Calu3 (cell line): ENCODE data around the gene SEPTIN7. TPM values are rescaled to one million over a fixed set of nuclear protein-coding genes. Genes with fewer than 3 reads are reported as not detected.

ENCODE experiments used
- BruUV-seq: library from RNA; stranded (reverse); fragments of 400-500 nt; replicated peaks from 2 replicates; lab custom pipeline; 2021; lab: Mats Ljungman, UMichigan
- CTCF ChIA-PET: fragments of 300-600 bp; sonication (Branson Sonifier 250); formaldehyde crosslinking; loops from one replicate; lab custom pipeline; 2022; ENCODE audit warnings: antibody characterized with exemption; lab: Charles Lee
- DNase-seq: peaks from one replicate; pipeline ENCODE4 v3.0.0; 2022
- H3K27ac Mint-ChIP-seq: one replicate; pipeline ENCODE4 v1.8.0; 2022; ENCODE audit warnings: mixed read lengths; ENCODE audit not compliant: unreplicated experiment
- H3K27me3 Mint-ChIP-seq: one replicate; pipeline ENCODE4 v1.8.0; 2022; ENCODE audit warnings: mixed read lengths; ENCODE audit not compliant: unreplicated experiment
- H3K36me3 Mint-ChIP-seq: one replicate; pipeline ENCODE4 v1.8.0; 2022; ENCODE audit warnings: mild to moderate bottlenecking, moderate library complexity, mixed read lengths; ENCODE audit not compliant: insufficient read depth, unreplicated experiment
- H3K4me1 Mint-ChIP-seq: one replicate; pipeline ENCODE4 v1.8.0; 2022; ENCODE audit warnings: mild to moderate bottlenecking, low read depth, mixed read lengths; ENCODE audit not compliant: unreplicated experiment
- H3K4me3 Mint-ChIP-seq: one replicate; pipeline ENCODE4 v1.8.0; 2022; ENCODE audit warnings: mild to moderate bottlenecking, low read depth, moderate library complexity, mixed read lengths; ENCODE audit not compliant: unreplicated experiment
- H3K9me3 Mint-ChIP-seq: one replicate; pipeline ENCODE4 v1.8.0; 2022; ENCODE audit warnings: low read depth, mixed read lengths; ENCODE audit not compliant: unreplicated experiment
- CTCF ChIP-seq: fragments of 200-600 bp; IDR thresholded peaks from one replicate; pipeline ENCODE4 v1.8.0; 2022; ENCODE audit warnings: antibody characterized with exemption; ENCODE audit not compliant: unreplicated experiment
- intact Hi-C: fragments of 100-400 bp; cut with micrococcal nuclease; formaldehyde crosslinking; loops from one replicate; pipeline ENCODE4 v1.10.0; 2022; ENCODE audit not compliant: unreplicated experiment
- total RNA-seq: library from RNA; stranded (reverse); gene quantifications from 2 replicates; pipeline ENCODE4 v1.2.3, GENCODE V29; 2022

SEPTIN7 gene
- total RNA-seq, 1 experiment from 2014 or later, result 308 TPM

- Mint-ChIP-seq H3K4me3 (no peak overlapping the region), H3K27me3 (no peaks in the 10 kb centered on the region), H3K4me1 (peaks cover 40% of the 10 kb centered on the region), H3K36me3 (no peaks in the 10 kb centered on the region), H3K9me3 (peaks cover 5% of the 10 kb centered on the region), H3K27ac (no peak overlapping the region)
- TF ChIP-seq CTCF, result no peak
- CTCF ChIA-PET, result interaction anchor here (0.6 kb wide), 2 partner anchors 16 to 112 kb away, joined by 3 read pairs; no protein-coding TSS in a partner anchor
- no peak for DNase-seq
- no TSS peak for BruUV-seq
- intact Hi-C loops, result no loop called here
Observed at GRCh38 chr7:35819954-35820703, 19.3 kb downstream of the SEPTIN7 start.

- peaks cover 5% of the 10 kb centered on the region for H3K9me3 Mint-ChIP-seq
- H3K4me1 Mint-ChIP-seq, result peaks cover 38% of the 10 kb centered on the region
- no peaks in the 10 kb centered on the region for H3K27me3 Mint-ChIP-seq
Observed at GRCh38 chr7:35820858-35821257, 20.0 kb downstream of the SEPTIN7 start.

GRCh38 chr7:35823440-35823839, 22.6 kb downstream of the SEPTIN7 start:
- Mint-ChIP-seq H3K4me3 (no peak overlapping the region), H3K4me1 (peaks cover 16% of the 10 kb centered on the region), H3K36me3 (no peaks in the 10 kb centered on the region), H3K9me3 (no peaks in the 10 kb centered on the region), H3K27me3 (no peaks in the 10 kb centered on the region), H3K27ac (no peak overlapping the region)
- no peak for TF ChIP-seq CTCF
- CTCF ChIA-PET, result no interaction called here
- DNase-seq, result no peak
- intact Hi-C loops, result no loop called here
- no TSS peak for BruUV-seq

More at GRCh38 chr7:35820858-35821257, 20.0 kb downstream of the SEPTIN7 start:
- no peak for DNase-seq
- no peak overlapping the region for H3K27ac Mint-ChIP-seq
- H3K36me3 Mint-ChIP-seq, result no peaks in the 10 kb centered on the region
- BruUV-seq, result no TSS peak
- no peak overlapping the region for H3K4me3 Mint-ChIP-seq
- intact Hi-C loops, result no loop called here
- CTCF ChIA-PET, result no interaction called here
- TF ChIP-seq CTCF, result no peak

GRCh38 chr7:35825974-35826373, 25.1 kb downstream of the SEPTIN7 start:
- intact Hi-C loops, result no loop called here
- Mint-ChIP-seq H3K36me3 (no peaks in the 10 kb centered on the region), H3K27ac (no peak overlapping the region), H3K4me3 (no peak overlapping the region), H3K27me3 (no peaks in the 10 kb centered on the region), H3K4me1 (peaks cover 3% of the 10 kb centered on the region), H3K9me3 (no peaks in the 10 kb centered on the region)
- TF ChIP-seq CTCF, result no peak
- BruUV-seq, result no TSS peak
- no peak for DNase-seq
- CTCF ChIA-PET, result no interaction called here
